Astrocyte of the cerebellum (primary cell): ENCODE data around the gene PBRM1.

ENCODE experiments used
- DNase-seq: peaks from one replicate; pipeline ENCODE4 v3.0.0-alpha.2; 2011; ENCODE audit warnings: low read depth
- H3K4me3 ChIP-seq: 2 replicates; pipeline ENCODE4 v1.5.1; 2011; ENCODE audit warnings: mild to moderate bottlenecking, low read depth, low read length, moderate library complexity
- CTCF ChIP-seq: IDR thresholded peaks from 2 replicates; pipeline ENCODE4 v1.5.1; 2012; ENCODE audit warnings: low read length, low read depth, moderate library complexity, mild to moderate bottlenecking; ENCODE audit errors: missing control alignments
- in situ Hi-C: cut with HindIII; loops from 2 replicates; pipeline ENCODE4 v1.10.0; 2017; ENCODE audit warnings: low sequenced_read_pairs

PBRM1 gene

GRCh38 chr3:52524258-52524751, 161.4 kb downstream of the PBRM1 start:
- H3K4me3 ChIP-seq: no peak overlapping the region
- TF ChIP-seq CTCF: no peak
- no peak for DNase-seq
- in situ Hi-C loops: no loop called here

- no peak overlapping the region for H3K4me3 ChIP-seq
- in situ Hi-C loops: no loop called here
- no peak for TF ChIP-seq CTCF
- no peak for DNase-seq
Measured at GRCh38 chr3:52523386-52524257, 162.1 kb downstream of the PBRM1 start.

GRCh38 chr3:52522651-52523251, 163.0 kb downstream of the PBRM1 start:
- no peak for DNase-seq
- no peak for TF ChIP-seq CTCF
- no peak overlapping the region for H3K4me3 ChIP-seq
- in situ Hi-C loops: no loop called here

- no peak for DNase-seq
- in situ Hi-C loops: no loop called here
- TF ChIP-seq CTCF: no peak
- no peak overlapping the region for H3K4me3 ChIP-seq
Measured at GRCh38 chr3:52521881-52522650, 163.6 kb downstream of the PBRM1 start.

- H3K4me3 ChIP-seq: no peak overlapping the region
- in situ Hi-C loops: no loop called here
- no peak for TF ChIP-seq CTCF
- DNase-seq: no peak
Measured at GRCh38 chr3:52521488-52521824, 164.3 kb downstream of the PBRM1 start.

- no peak for TF ChIP-seq CTCF
- in situ Hi-C loops: no loop called here
- H3K4me3 ChIP-seq: no peak overlapping the region
- no peak for DNase-seq
Measured at GRCh38 chr3:52520716-52521487, 164.8 kb downstream of the PBRM1 start.
